ENCODE results near the gene ZNF439.
"Not testable (repeated sequence)": the region's sequence is repeated elsewhere in the genome, so short reads cannot be mapped to it uniquely, and the experiment has no call there.

DNA sequence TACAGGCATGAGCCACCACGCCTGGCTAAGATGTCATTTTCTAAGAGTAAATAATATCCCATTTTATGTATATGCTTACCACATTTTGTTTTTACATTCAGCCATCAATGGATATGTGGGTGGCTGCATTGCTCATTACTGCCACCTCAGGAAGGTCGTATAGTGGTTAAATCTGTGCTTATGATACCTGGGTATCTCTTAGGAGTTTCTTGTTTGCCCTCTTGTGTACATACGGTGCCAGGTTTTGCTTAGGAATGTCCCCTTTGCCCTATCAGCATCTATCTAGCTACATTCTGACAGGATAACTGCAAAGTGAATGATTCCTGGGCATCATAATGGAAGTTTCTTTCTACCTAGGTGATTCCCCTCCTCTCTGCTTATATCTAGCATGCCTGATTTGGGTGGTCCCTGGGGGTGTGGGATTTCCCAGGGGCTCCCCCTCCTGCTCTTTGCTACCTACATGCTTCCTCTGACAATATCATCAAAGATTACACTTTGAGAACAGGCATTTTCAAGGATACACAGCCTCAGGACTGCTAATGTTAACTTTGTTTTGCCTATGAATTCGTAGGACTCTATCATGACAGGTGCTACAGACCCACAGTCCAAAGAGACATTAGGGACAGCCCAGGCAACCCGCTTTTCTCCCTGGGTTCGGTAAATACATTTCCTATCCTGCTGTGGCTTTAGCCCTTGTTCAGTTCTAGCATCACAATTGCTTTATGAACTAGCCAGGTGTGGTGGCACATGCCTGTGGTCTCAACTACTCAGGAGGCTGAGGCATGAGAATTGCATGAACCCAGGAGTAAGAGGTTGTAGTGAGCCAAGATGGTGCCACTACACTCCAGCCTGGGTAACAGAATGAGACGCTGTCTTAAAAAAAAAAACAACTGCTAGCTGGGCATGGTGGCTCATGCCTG, 19.3 kb upstream of the ZNF439 start:
- TF ChIP-seq, protein P1, sequence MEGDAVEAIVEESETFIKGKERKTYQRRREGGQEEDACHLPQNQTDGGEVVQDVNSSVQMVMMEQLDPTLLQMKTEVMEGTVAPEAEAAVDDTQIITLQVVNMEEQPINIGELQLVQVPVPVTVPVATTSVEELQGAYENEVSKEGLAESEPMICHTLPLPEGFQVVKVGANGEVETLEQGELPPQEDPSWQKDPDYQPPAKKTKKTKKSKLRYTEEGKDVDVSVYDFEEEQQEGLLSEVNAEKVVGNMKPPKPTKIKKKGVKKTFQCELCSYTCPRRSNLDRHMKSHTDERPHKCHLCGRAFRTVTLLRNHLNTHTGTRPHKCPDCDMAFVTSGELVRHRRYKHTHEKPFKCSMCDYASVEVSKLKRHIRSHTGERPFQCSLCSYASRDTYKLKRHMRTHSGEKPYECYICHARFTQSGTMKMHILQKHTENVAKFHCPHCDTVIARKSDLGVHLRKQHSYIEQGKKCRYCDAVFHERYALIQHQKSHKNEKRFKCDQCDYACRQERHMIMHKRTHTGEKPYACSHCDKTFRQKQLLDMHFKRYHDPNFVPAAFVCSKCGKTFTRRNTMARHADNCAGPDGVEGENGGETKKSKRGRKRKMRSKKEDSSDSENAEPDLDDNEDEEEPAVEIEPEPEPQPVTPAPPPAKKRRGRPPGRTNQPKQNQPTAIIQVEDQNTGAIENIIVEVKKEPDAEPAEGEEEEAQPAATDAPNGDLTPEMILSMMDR (IDR thresholded peaks at IDR 0.05; ENCODE audit: low read depth, low read length) = peak; percentile 54
- TF ChIP-seq EZH2phosphoT487 (IDR thresholded peaks at IDR 0.05; ENCODE audit: low read depth) = not testable (repeated sequence)
